GM12873 (cell line): ENCODE data around the gene TLCD2.

ENCODE experiments used
- CTCF ChIP-seq: IDR thresholded peaks from 2 replicates; pipeline ENCODE4 v1.5.1; 2012; ENCODE audit warnings: low read depth, mild to moderate bottlenecking, moderate library complexity, low read length, control low read depth; ENCODE audit not compliant: insufficient read depth; ENCODE audit errors: missing control alignments

The TLCD2 gene

GRCh38 chr17:1716912-1717695 lies 6.9 kb upstream of the TLCD2 start:
- TF ChIP-seq CTCF, result no peak

- TF ChIP-seq CTCF, result no peak
Observed at GRCh38 chr17:1716076-1716911, 6.1 kb upstream of the TLCD2 start.

- no peak for TF ChIP-seq CTCF
Observed at GRCh38 chr17:1715803-1716075, 5.6 kb upstream of the TLCD2 start.

- no peak for TF ChIP-seq CTCF
Observed at GRCh38 chr17:1714980-1715802, 5.0 kb upstream of the TLCD2 start.

GRCh38 chr17:1714427-1714979 lies 4.3 kb upstream of the TLCD2 start:
- TF ChIP-seq CTCF, result no peak

- peak; percentile 51 for TF ChIP-seq CTCF
Observed at GRCh38 chr17:1713878-1714426, 3.8 kb upstream of the TLCD2 start.
